ENCODE data around the gene GGT5. TPM values are rescaled to one million over a fixed set of nuclear protein-coding genes. Genes with fewer than 3 reads are reported as not detected.

The GGT5 gene
- total and polyA plus RNA-seq, 2 of the 13 experiments (the other 11 are each of a cell fraction or from before 2014, with no cell fraction given) = 0.69 to 3.1 TPM

- H3K4me1 ChIP-seq (ENCODE audit: insufficient read depth, low read length) = peaks cover 36% of the 10 kb centered on the region
- WGBS (ENCODE audit: low lambda C conversion rate) = 85% methylated on average over 7 of the region's 15 CpGs
- H2AFZ ChIP-seq (ENCODE audit: low read length) = no peak overlapping the region
- FAIRE-seq = no peak
- no peak overlapping the region for H3K27ac ChIP-seq (ENCODE audit: extremely low read length, insufficient read depth, low read length)
- ChIA-PET CTCF (ENCODE audit: low intra/inter-chr PET ratio, low total read pairs) (no interaction called here), POLR2A (no interaction called here)
- H4K20me1 ChIP-seq (ENCODE audit: insufficient read depth, low read length) = no peaks in the 10 kb centered on the region
- H3K79me2 ChIP-seq (ENCODE audit: insufficient read depth, low read length) = no peaks in the 10 kb centered on the region
- no peaks in the 10 kb centered on the region for H3K27me3 ChIP-seq (ENCODE audit: control insufficient read depth in 1 of 2, insufficient read depth in 2 of 2, low read length in 2 of 2)
- H3K9me3 ChIP-seq (ENCODE audit: low read length) = no peaks in the 10 kb centered on the region
- ATAC-seq = no peak
- no peak overlapping the region for H3K4me2 ChIP-seq (ENCODE audit: low read depth, low read length)
- in situ Hi-C loops (cut with HindIII; ENCODE audit: extremely low pct_ligation_motif_present, low pct_unique_long_range_greater_than_20kb) (loop anchor here (5.0 kb wide), 1 partner anchor 61 kb away; the partner anchor contains the start of gene GGT5), intact Hi-C loops (cut with micrococcal nuclease; ENCODE audit: unreplicated experiment) (no loop called here)
- H3K9ac ChIP-seq (ENCODE audit: insufficient read depth, low read depth, low read length) = no peak overlapping the region
- no peak overlapping the region for H3K4me3 ChIP-seq (replicated peaks in 1 of 3; ENCODE audit: insufficient read depth in 1 of 3, low read depth in 2 of 3, low read length in 3 of 3)
- BruUV-seq (replicated peaks) = no TSS peak
- DNase-seq (ENCODE audit: low spot score) = no peak
- H3K36me3 ChIP-seq (replicated peaks in 1 of 2; ENCODE audit: control insufficient read depth in 1 of 2, insufficient read depth in 2 of 2, low read length in 2 of 2) = no peaks in the 10 kb centered on the region
- TF ChIP-seq ZNF572 (CRISPR knock-in tag; IDR thresholded peaks at IDR 0.05) (no peak), ZNF17 (CRISPR knock-in tag; IDR thresholded peaks at IDR 0.05) (no peak), THAP11 (CRISPR knock-in tag; IDR thresholded peaks at IDR 0.05) (no peak), E2F5 (CRISPR knock-in tag; conservative IDR thresholded peaks at IDR 0.05) (no peak), STAT6 (CRISPR knock-in tag; IDR thresholded peaks at IDR 0.05; ENCODE audit: borderline replicate concordance) (no peak), ZFP1 (CRISPR knock-in tag; IDR thresholded peaks at IDR 0.05) (no peak), ZNF343 (CRISPR knock-in tag; IDR thresholded peaks at IDR 0.05) (no peak), KAT7 (CRISPR knock-in tag; IDR thresholded peaks at IDR 0.05; ENCODE audit: borderline replicate concordance) (no peak), ZZZ3 (CRISPR knock-in tag; IDR thresholded peaks at IDR 0.05; ENCODE audit: borderline replicate concordance) (no peak), ZSCAN22 (CRISPR knock-in tag; IDR thresholded peaks at IDR 0.05) (no peak), ZNF83 (CRISPR knock-in tag; IDR thresholded peaks at IDR 0.05; ENCODE audit: borderline replicate concordance) (no peak), THAP8 (CRISPR knock-in tag; IDR thresholded peaks at IDR 0.05; ENCODE audit: borderline replicate concordance) (no peak), ZNF609 (CRISPR knock-in tag; IDR thresholded peaks at IDR 0.05; ENCODE audit: borderline replicate concordance) (no peak), REXO4 (CRISPR knock-in tag; IDR thresholded peaks at IDR 0.05; ENCODE audit: borderline replicate concordance) (no peak), ZNF24 (IDR thresholded peaks at IDR 0.05) (no peak), SCMH1 (CRISPR knock-in tag; IDR thresholded peaks at IDR 0.05; ENCODE audit: borderline replicate concordance) (no peak)
Observed at GRCh38 chr22:24186352-24186740, 58.5 kb downstream of the GGT5 start.

All from HepG2 (cell line).